ENCODE results near the gene SEC24B.

- TF ChIP-seq CTCF (IDR thresholded peaks at IDR 0.05; ENCODE audit: low read depth, low read length) (no peak), EZH2phosphoT487 (IDR thresholded peaks at IDR 0.05; ENCODE audit: low read depth) (no peak)
Observed at GRCh38 chr4:109411964-109412363, 21.7 kb upstream of the SEC24B start.
